LHCN-M2 (cell line): ENCODE results near the gene RAET1L. TPM values are rescaled to one million over a fixed set of nuclear protein-coding genes. Genes with fewer than 3 reads are reported as not detected.
"Not testable (repeated sequence)": the region's sequence is repeated elsewhere in the genome, so short reads cannot be mapped to it uniquely, and the experiment has no call there.

Experiments
- DNase-seq: peaks from one replicate; pipeline ENCODE4 v3.0.0-alpha.2; 2012; ENCODE audit warnings: low read depth
- total RNA-seq: library from RNA; depleted of rRNA; stranded (reverse); fragments of >200 nt; gene quantifications from 2 replicates; pipeline ENCODE4 v1.2.3, GENCODE V29; 2014

The RAET1L gene
- total RNA-seq, 1 experiment from 2014 or later = not detected

GRCh38 chr6:150044621-150045145 lies 19.4 kb upstream of the RAET1L start:
- DNase-seq = no peak

DNA sequence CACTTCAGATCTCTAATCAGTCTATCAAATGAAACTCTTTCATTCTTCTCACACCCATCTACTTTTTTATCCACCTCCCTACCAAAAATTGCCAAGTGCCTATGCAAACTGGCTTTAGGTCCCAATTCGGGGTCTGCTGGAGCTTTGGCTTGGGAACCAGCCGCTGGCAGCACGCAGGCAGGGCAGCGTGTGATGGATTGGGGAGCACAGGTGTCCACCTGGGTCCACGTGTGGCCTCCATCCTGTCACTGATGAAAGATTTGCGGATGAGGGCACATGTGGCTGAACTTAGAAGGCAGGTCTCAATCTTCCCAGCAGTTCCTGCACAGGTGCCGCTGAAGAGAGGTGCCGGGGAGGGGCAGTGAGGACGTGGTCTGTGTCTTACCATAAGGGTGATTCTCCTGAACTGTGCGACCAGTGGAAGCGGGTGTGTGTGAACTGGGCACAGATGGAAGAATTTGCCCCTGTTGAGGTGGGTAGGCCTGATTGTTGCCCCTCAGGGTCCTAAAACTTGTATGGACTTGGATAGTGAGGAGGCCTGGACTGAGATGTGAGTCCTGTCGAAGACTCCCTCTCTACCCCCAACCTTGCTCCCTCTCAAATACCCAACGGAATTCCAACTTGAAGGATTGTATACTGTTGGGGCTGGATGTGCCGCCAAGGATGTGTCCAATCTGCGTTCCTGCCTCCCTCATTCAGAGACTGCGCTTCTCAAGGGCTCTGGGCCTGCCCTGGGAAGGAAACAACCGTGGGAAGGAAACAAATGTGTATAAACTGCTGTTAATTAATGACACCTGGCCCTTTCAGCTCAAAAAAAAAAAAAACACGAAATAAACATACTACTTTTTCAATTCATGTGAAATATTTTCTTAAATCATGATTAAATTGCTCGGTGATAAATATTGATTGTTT lies 18.4 kb upstream of the RAET1L start:
- DNase-seq = no peak

GRCh38 chr6:150043096-150043495 lies 17.8 kb upstream of the RAET1L start:
- no peak for DNase-seq

DNA sequence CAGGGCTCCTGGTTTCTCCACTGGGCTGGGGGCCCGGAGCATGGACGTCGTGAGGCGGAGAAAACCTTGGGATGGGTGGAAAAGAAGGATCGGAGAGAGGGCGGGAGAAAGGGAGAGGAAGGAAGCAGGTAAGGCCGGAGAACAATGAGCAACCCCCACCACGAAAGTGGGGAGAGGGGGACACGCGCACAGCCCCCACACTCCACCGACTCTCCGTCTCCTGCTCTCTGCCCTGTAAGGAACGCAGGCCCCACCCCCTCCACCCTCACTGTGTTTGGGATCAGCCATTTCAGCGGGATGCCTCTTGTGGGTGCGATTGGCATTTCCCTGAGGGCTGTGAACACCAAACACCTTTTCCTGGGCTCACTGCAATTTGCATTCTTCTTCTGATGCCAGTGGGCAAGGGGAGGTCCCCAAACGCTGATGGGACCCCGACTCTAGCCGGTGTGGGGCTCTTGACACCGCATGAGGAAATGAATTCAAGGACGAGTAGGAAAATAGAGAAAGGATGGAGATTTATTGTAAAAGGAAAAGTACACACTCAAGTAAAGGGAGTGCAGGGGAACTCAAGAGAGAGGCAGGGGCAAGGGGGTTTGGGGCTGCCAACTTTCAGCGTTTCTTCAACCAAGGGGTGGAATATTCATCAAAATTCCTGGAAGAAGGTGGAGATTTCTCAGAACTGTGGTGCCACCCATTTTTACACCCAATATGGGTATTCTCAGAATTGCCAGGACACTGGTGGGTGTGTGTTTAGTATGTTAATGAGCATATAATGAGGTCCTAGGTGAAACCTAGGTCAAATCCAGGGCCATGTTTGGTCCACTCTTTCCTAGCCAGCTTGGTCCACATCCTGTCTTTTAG lies 13.1 kb upstream of the RAET1L start:
- no peak for DNase-seq

GRCh38 chr6:150037526-150038201 lies 12.3 kb upstream of the RAET1L start:
- DNase-seq = no peak

DNA sequence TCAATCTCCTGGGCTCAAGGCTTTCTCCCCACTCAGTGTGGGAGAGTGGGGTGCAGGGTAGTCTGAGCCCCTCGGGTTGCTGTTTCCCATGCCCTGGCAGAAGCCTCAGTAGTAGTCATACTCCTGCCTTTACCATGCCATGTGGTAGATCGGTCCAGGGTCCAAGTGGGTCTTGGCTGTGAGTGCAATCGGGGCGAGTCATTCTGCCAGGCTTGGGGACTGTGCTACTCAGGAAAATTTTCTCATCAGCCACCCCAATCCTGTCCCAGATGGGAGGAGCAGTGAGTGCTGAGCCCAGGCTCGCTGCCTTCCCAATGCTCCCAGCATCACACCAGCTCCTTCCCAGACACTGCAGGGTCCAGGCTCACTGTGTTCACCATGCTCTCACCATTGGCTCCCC lies 10.7 kb upstream of the RAET1L start:
- no peak for DNase-seq

- no peak for DNase-seq
Measured at GRCh38 chr6:150033207-150033771, 8.0 kb upstream of the RAET1L start.

- DNase-seq = no peak
Measured at GRCh38 chr6:150032598-150032997, 7.3 kb upstream of the RAET1L start.

- DNase-seq = no peak
Measured at GRCh38 chr6:150030611-150031010, 5.3 kb upstream of the RAET1L start.

DNA sequence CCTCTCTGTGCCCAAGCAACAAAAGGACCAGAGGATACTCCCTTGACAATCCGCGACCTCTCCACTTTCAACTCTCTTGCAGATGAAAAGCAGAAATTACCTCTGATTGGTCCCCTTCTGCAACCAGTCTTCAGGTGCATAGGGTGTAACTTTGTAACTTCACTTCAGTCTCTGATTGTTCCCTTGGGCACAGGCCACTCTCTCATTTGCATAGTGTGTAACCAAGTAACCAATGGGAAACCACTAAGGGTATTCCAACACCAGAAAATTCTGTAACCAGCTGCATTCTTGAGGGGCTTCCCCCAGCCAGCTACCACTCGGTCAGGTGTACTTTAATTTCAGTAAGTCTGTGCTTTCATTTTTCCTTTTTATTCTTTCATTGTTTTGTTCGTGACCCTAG lies 4.4 kb upstream of the RAET1L start:
- no peak for DNase-seq

- no peak for DNase-seq
Measured at GRCh38 chr6:150029276-150029675, 3.9 kb upstream of the RAET1L start.

- no peak for DNase-seq
Measured at GRCh38 chr6:150028799-150029198, 3.5 kb upstream of the RAET1L start.

DNA sequence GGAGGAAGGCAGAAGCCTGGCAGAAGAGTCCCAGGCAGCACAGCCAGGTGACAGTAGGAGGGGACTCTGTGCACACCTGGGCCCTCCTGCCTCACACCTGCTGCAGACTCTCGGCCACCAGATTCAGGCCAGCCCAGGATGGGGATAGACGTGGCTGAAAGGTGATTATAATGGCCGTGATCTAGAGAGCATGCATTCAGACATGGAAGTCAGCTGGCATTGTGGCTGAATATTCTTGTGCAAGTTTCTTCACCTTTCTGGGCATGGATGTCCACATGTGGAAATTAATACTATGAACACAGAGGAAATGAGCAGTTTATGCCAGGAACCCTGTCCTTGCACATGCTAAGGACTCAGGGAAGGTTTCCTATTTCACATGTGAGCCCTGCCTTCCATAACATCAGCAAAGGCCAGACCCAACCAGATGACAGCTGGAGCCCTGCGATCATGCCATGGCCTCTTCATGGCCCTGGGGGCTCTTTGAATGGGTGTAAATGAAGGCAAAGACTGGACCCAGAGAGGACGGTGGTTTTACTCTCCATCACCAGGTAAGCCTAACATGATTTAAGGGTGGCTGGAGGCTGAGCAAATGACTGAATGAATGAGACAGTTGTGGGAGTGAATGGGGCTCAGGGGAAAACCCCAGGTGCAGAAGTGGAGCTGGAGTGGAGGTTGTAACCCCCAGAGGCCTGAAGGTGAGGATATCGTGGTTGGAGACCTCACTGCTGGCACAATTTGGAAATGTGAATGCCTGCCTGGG lies 2.7 kb upstream of the RAET1L start:
- no peak for DNase-seq

DNA sequence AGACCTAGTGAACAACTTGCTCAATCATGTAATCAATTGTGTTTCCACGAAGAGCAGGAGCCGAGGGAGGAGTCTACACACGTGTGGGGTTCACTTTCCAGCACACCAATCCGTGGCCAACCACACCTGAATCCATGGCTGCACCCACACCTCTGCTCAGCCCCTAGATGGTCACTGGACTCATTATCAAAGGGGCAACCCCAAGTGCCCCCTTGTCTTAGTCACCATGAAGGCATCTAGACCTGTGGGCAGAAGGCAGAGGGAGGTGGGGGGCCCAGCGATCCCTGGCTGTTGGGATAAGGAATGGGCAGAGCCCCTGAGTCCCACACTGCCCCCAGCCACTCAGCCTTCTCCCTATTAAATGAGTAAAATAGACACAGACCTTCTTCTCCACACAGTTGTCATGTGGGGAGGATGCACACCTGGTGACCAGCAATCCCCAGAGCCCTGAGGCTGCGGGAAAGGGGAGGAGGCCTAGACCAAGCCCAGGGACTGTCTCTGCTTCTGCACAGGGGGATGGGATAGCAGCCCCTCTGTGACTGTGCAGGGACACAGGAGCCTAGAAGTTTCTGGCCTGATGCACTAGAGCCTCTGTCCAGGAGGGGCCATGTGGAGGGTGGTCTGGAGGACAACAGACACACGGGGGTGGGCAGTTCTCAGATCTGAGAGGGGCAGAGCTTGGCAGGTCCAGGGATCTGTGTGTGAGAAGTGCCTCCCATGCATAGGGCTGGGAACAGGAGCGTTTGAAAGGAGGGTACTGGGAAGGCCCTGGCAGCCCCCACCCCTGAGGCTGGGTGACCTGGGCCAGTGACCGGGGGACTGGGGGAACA lies 1.9 kb upstream of the RAET1L start:
- DNase-seq = no peak

- no peak for DNase-seq
Measured at GRCh38 chr6:150024646-150025155, 631 bp downstream of the RAET1L start.

DNA sequence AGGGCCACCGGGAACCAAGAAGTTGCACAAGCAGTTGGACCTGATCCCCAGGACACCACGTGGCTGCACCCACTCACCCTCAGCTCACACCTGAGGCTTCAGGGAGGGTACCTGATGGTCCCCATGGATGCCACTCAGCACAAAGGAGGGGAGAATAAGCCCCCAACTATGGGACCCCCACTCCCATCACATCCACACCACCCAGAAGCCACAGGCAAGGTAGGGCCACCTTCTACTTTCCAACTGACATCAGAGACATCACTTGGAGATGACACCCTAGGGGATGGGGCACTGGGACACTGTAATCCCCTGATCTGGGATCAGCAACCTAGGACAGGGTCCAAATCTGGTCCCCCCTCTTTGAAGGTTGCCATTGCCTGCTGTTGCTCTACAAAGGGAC lies 1.3 kb downstream of the RAET1L start:
- DNase-seq = not testable (repeated sequence)

GRCh38 chr6:150021870-150022269 lies 3.5 kb downstream of the RAET1L start:
- DNase-seq = not testable (repeated sequence)

DNA sequence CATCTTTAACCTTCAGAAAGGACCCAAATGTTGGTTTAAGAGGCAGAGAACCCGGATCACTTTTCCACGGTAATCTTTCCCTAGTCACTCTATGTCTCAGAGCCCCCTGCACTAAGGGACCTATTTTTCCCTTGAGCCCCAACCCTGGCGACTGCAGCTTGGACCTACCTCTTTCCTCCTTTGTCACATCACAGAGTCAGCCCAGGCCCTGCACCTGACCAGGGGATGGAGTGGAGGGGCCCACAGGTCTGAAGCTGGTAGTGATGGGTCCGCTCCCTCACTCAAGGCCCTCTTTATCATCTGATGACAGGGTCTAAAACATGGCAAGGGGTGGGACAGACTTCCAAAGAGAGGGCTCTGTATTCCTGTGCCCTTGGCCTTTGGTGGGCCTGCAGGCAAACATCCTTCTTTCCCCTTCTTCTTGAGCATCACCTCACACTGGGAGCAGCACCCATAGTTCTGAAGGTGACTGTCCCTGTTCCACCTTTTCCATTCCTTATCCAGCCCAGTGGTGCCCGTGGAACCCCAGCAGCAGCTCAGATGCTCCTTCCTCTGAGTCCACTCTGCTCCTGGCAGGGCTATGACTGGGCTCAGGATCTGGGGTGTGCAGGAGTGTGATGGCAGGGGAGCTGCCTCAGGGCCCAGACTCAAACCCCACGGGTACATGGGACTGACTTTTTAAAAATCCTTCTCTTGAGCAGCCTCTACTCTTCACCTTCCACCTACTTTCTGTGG lies 6.3 kb downstream of the RAET1L start:
- DNase-seq = no peak

- DNase-seq = not testable (repeated sequence)
Measured at GRCh38 chr6:150017186-150017521, 8.2 kb downstream of the RAET1L start.
